Measurements from ENCODE around the gene C8A. TPM values are rescaled to one million over a fixed set of nuclear protein-coding genes. Genes with fewer than 3 reads are reported as not detected.

C8A gene
- total RNA-seq, 1 donor from 2014 or later = not detected

GRCh38 chr1:56924116-56924515, 69.5 kb downstream of the C8A start:
- ATAC-seq (ENCODE audit: low read depth) (no peak), DNase-seq (no peak)
- Mint-ChIP-seq H3K36me3 (ENCODE audit: low read depth) (no peaks in the 10 kb centered on the region), H3K27ac (no peak overlapping the region), H3K9me3 (peaks cover 3% of the 10 kb centered on the region), H3K4me3 (no peak overlapping the region), H3K27me3 (no peaks in the 10 kb centered on the region), H3K4me1 (no peaks in the 10 kb centered on the region)
- TF ChIP-seq CTCF (IDR thresholded peaks at IDR 0.05) = no peak
- ChIA-PET POLR2A (no interaction called here), CTCF (no interaction called here)
- intact Hi-C loops (cut with micrococcal nuclease) = no loop called here

- POLR2A ChIA-PET = no interaction called here
Measured at GRCh38 chr1:56925193-56925592, 70.6 kb downstream of the C8A start.

GRCh38 chr1:56927171-56927570, 72.6 kb downstream of the C8A start:
- DNase-seq (no peak), ATAC-seq (ENCODE audit: low read depth) (no peak)
- no peak for TF ChIP-seq CTCF (IDR thresholded peaks at IDR 0.05)
- intact Hi-C loops (cut with micrococcal nuclease) = no loop called here
- ChIA-PET CTCF (no interaction called here), POLR2A (no interaction called here)
- Mint-ChIP-seq H3K27me3 (no peaks in the 10 kb centered on the region), H3K36me3 (ENCODE audit: low read depth) (no peaks in the 10 kb centered on the region), H3K4me3 (no peak overlapping the region), H3K27ac (no peak overlapping the region), H3K9me3 (peaks cover under 1% of the 10 kb centered on the region), H3K4me1 (no peaks in the 10 kb centered on the region)

More at GRCh38 chr1:56925193-56925592, 70.6 kb downstream of the C8A start:
- H3K9me3 Mint-ChIP-seq = peaks cover 3% of the 10 kb centered on the region
- no peaks in the 10 kb centered on the region for H3K36me3 Mint-ChIP-seq (ENCODE audit: low read depth)
- no peaks in the 10 kb centered on the region for H3K27me3 Mint-ChIP-seq
- intact Hi-C loops (cut with micrococcal nuclease) = no loop called here
- no peaks in the 10 kb centered on the region for H3K4me1 Mint-ChIP-seq
- no peak overlapping the region for H3K27ac Mint-ChIP-seq
- H3K4me3 Mint-ChIP-seq = no peak overlapping the region
- DNase-seq = no peak
- ATAC-seq (ENCODE audit: low read depth) = no peak
- TF ChIP-seq CTCF (IDR thresholded peaks at IDR 0.05) = no peak
- CTCF ChIA-PET = no interaction called here

GRCh38 chr1:56927986-56928385, 73.4 kb downstream of the C8A start:
- Mint-ChIP-seq H3K9me3 (no peaks in the 10 kb centered on the region), H3K36me3 (ENCODE audit: low read depth) (no peaks in the 10 kb centered on the region), H3K27ac (no peak overlapping the region), H3K27me3 (no peaks in the 10 kb centered on the region), H3K4me3 (no peak overlapping the region), H3K4me1 (no peaks in the 10 kb centered on the region)
- intact Hi-C loops (cut with micrococcal nuclease) = no loop called here
- no peak for TF ChIP-seq CTCF (IDR thresholded peaks at IDR 0.05)
- ATAC-seq (ENCODE audit: low read depth) (no peak), DNase-seq (no peak)
- ChIA-PET POLR2A (no interaction called here), CTCF (no interaction called here)

GRCh38 chr1:56929492-56929891, 74.9 kb downstream of the C8A start:
- H3K27ac Mint-ChIP-seq = no peak overlapping the region

More at GRCh38 chr1:56929492-56929891, 74.9 kb downstream of the C8A start:
- ChIA-PET POLR2A (no interaction called here), CTCF (no interaction called here)
- no peaks in the 10 kb centered on the region for H3K27me3 Mint-ChIP-seq
- H3K4me3 Mint-ChIP-seq = no peak overlapping the region
- ATAC-seq (ENCODE audit: low read depth) (no peak), DNase-seq (no peak)
- no peaks in the 10 kb centered on the region for H3K36me3 Mint-ChIP-seq (ENCODE audit: low read depth)
- H3K4me1 Mint-ChIP-seq = no peaks in the 10 kb centered on the region
- intact Hi-C loops (cut with micrococcal nuclease) = no loop called here
- TF ChIP-seq CTCF (IDR thresholded peaks at IDR 0.05) = no peak
- H3K9me3 Mint-ChIP-seq = no peaks in the 10 kb centered on the region

Measured in activated B cell treated with CpG ODN at 0.5 μM for 24 hours (primary cell).